Measurements from ENCODE around the gene SYT10.

The SYT10 gene

DNA sequence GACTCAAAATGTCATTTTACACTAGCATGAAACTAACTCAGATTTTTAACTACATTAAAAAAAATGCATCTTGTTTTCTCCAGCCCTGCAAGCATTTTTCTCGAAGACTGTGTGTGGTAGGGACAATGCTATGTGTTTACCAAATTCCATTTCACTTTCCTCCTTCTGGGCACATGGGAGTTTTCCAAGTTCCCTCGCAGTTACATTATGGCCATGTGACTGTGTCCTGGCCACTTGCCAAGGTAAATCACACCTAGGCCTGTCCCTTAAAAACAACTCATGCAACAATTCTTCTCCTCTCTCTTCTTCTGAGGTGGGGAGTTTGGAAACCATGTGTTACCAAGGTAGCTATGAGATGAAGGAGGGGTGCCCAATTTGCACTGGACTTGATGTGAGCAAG, 108.7 kb downstream of the SYT10 start:
- DNase-seq, result no peak

Data from activated CD8-positive, alpha-beta memory T cell treated with anti-CD3 and anti-CD28 coated beads, Interleukin-2, amount 50 U/mL, for 48 hours (primary cell).